Neural progenitor cell (in vitro differentiated cells): ENCODE data around the gene PIK3R2. TPM values are rescaled to one million over a fixed set of nuclear protein-coding genes. Genes with fewer than 3 reads are reported as not detected.

Experiments
- DNase-seq: peaks from one replicate; pipeline ENCODE4 v3.0.0-alpha.2; 2016; ENCODE audit warnings: low spot score
- H2AFZ ChIP-seq: fragments of 200-600 bp; sonication (generic); replicated peaks from 2 replicates; pipeline ENCODE4 v1.6.1; 2016; ENCODE audit warnings: antibody characterized with exemption
- H3F3A ChIP-seq: fragments of 200-600 bp; sonication (generic); 2 replicates; pipeline ENCODE4 v1.6.1; 2016; ENCODE audit warnings: antibody characterized with exemption, low read depth
- H3K27ac ChIP-seq: fragments of 200-600 bp; sonication (generic); 2 replicates; pipeline ENCODE4 v1.5.1; 2016; ENCODE audit warnings: mild to moderate bottlenecking
- H3K27me3 ChIP-seq: fragments of 200-600 bp; sonication (generic); 2 replicates; pipeline ENCODE4 v1.6.1; 2016; ENCODE audit warnings: mild to moderate bottlenecking, moderate library complexity
- H3K36me3 ChIP-seq: fragments of 200-600 bp; sonication (generic); 2 replicates; pipeline ENCODE4 v1.5.1; 2016
- H3K4me1 ChIP-seq: fragments of 200-600 bp; sonication (generic); 2 replicates; pipeline ENCODE4 v1.6.1; 2016; ENCODE audit warnings: mixed run types
- H3K4me2 ChIP-seq: fragments of 200-600 bp; sonication (generic); 2 replicates; pipeline ENCODE4 v1.6.1; 2016
- H3K4me3 ChIP-seq: fragments of 200-600 bp; sonication (generic); 2 replicates; pipeline ENCODE4 v1.5.1; 2016
- H3K79me2 ChIP-seq: fragments of 200-600 bp; sonication (generic); 2 replicates; pipeline ENCODE4 v1.6.1; 2016; ENCODE audit warnings: low read depth
- H3K9ac ChIP-seq: fragments of 200-600 bp; sonication (generic); 2 replicates; pipeline ENCODE4 v1.6.1; 2016
- H3K9me3 ChIP-seq: fragments of 200-600 bp; sonication (generic); 2 replicates; pipeline ENCODE4 v1.5.1; 2016; ENCODE audit warnings: low read depth
- H4K20me1 ChIP-seq: fragments of 200-600 bp; sonication (generic); 2 replicates; pipeline ENCODE4 v1.6.1; 2016; ENCODE audit warnings: low read depth
- H3K27ac Mint-ChIP-seq: 3 replicates; pipeline ENCODE4 v1.8.0; 2021; ENCODE audit warnings: mixed read lengths
- H3K27me3 Mint-ChIP-seq: 2 replicates; pipeline ENCODE4 v1.8.0; 2022; ENCODE audit warnings: low read depth, mild to moderate bottlenecking, inconsistent platforms, moderate library complexity, mixed read lengths; ENCODE audit not compliant: insufficient read depth
- H3K36me3 Mint-ChIP-seq: 3 replicates; pipeline ENCODE4 v1.8.0; 2021; ENCODE audit warnings: mixed read lengths
- H3K4me1 Mint-ChIP-seq: 3 replicates; pipeline ENCODE4 v1.8.0; 2021; ENCODE audit warnings: mixed read lengths
- H3K4me3 Mint-ChIP-seq: 3 replicates; pipeline ENCODE4 v1.8.0; 2021; ENCODE audit warnings: mild to moderate bottlenecking, moderate library complexity, mixed read lengths
- H3K9me3 Mint-ChIP-seq: 3 replicates; pipeline ENCODE4 v1.8.0; 2020; ENCODE audit warnings: mixed read lengths
- CTCF ChIP-seq: fragments of 200-600 bp; sonication (generic); IDR thresholded peaks from 2 replicates; pipeline ENCODE4 v1.5.1; 2017; ENCODE audit warnings: antibody characterized with exemption, mild to moderate bottlenecking
- EZH2 ChIP-seq: fragments of 200-600 bp; sonication (generic); IDR thresholded peaks from 2 replicates; pipeline ENCODE4 v1.6.1; 2017; ENCODE audit warnings: antibody characterized with exemption, mild to moderate bottlenecking, moderate library complexity
- EZH2phosphoT487 ChIP-seq: fragments of 200-600 bp; sonication (generic); IDR thresholded peaks from 2 replicates; pipeline ENCODE4 v1.6.1; 2017; ENCODE audit warnings: antibody characterized with exemption
- small RNA-seq: library from RNA; depleted of rRNA; stranded (forward); fragments of <200 nt; gene quantifications from one replicate; pipeline ENCODE3, GENCODE V24; 2015
- total RNA-seq: library from RNA; depleted of rRNA; stranded (reverse); fragments of >200 nt; gene quantifications from 2 replicates; pipeline ENCODE4 v1.2.3, GENCODE V29; 2015; ENCODE audit warnings: low replicate concordance

Gene PIK3R2
- total RNA-seq, 1 donor from 2014 or later, result 21.4 TPM

- H3F3A ChIP-seq, result peaks cover 8% of the 10 kb centered on the region
- Mint-ChIP-seq H3K4me3 (peak overlapping the region; percentile 36), H3K9me3 (no peaks in the 10 kb centered on the region), H3K27me3 (peaks cover 35% of the 10 kb centered on the region), H3K36me3 (no peaks in the 10 kb centered on the region), H3K27ac (peak overlapping the region; percentile 58), H3K4me1 (peaks cover 7% of the 10 kb centered on the region)
- DNase-seq, result no peak
- H3K36me3 ChIP-seq, result no peaks in the 10 kb centered on the region
- no peaks in the 10 kb centered on the region for H3K4me1 ChIP-seq
- no peak overlapping the region for H3K4me3 ChIP-seq
- H3K4me2 ChIP-seq, result no peak overlapping the region
- peaks cover 3% of the 10 kb centered on the region for H4K20me1 ChIP-seq
- no peak for TF ChIP-seq EZH2
- TF ChIP-seq CTCF, result no peak
- no peak for TF ChIP-seq EZH2phosphoT487
- H3K27ac ChIP-seq, result no peak overlapping the region
- H3K9ac ChIP-seq, result no peak overlapping the region
- no peaks in the 10 kb centered on the region for H3K79me2 ChIP-seq
- peaks cover 28% of the 10 kb centered on the region for H3K27me3 ChIP-seq
- H2AFZ ChIP-seq, result no peak overlapping the region
- H3K9me3 ChIP-seq, result no peaks in the 10 kb centered on the region
Observed at GRCh38 chr19:18218600-18218999, 65.6 kb downstream of the PIK3R2 start.

Small RNA genes within 50 kb of the gene (small RNA-seq; reads per million reads assigned to genes)
- not detected for gene IFI30

Other genes with a start within 250 kb of the PIK3R2 start
- gene CCDC124, start 220.1 kb upstream of the PIK3R2 start, total RNA-seq, result 23.3 and 54.9 TPM in 2 replicates
- 1.8 and 5.5 TPM in 2 replicates for gene KCNN1, start 186.1 kb upstream of the PIK3R2 start, total RNA-seq
- gene ARRDC2, start 145.0 kb upstream of the PIK3R2 start, total RNA-seq, result 4.7 and 14.4 TPM in 2 replicates
- gene IL12RB1, start 66.2 kb upstream of the PIK3R2 start, total RNA-seq, result not detected in 2 replicates
- gene MAST3, start 55.4 kb upstream of the PIK3R2 start, total RNA-seq, result 2.1 and 5.1 TPM in 2 replicates
- gene IFI30, start 20.6 kb downstream of the PIK3R2 start, total RNA-seq, result 0.62 TPM in 1 of 2 replicates, not detected in the other
- 28.1 and 37.7 TPM in 2 replicates for gene MPV17L2, start 40.1 kb downstream of the PIK3R2 start, total RNA-seq
- 1.1 and 1.5 TPM in 2 replicates for gene RAB3A, start 50.9 kb downstream of the PIK3R2 start, total RNA-seq
- 0.28 and 0.62 TPM in 2 replicates for gene PDE4C, start 73.3 kb downstream of the PIK3R2 start, total RNA-seq
- 0.11 and 1.4 TPM in 2 replicates for gene IQCN, start 121.3 kb downstream of the PIK3R2 start, total RNA-seq
- gene JUND, start 128.5 kb downstream of the PIK3R2 start, total RNA-seq, result 51.7 and 107 TPM in 2 replicates
- 440 and 768 TPM in 2 replicates for gene LSM4, start 169.9 kb downstream of the PIK3R2 start, total RNA-seq
- 2.1 and 5.7 TPM in 2 replicates for gene PGPEP1, start 187.4 kb downstream of the PIK3R2 start, total RNA-seq
- 0.19 and 2.5 TPM in 2 replicates for gene GDF15, start 233.0 kb downstream of the PIK3R2 start, total RNA-seq
- gene LRRC25, start 244.5 kb downstream of the PIK3R2 start, total RNA-seq, result 0.03 TPM in 1 of 2 replicates, not detected in the other